ENCODE results near the gene KIF1A.
"Not testable (repeated sequence)": the region's sequence is repeated elsewhere in the genome, so short reads cannot be mapped to it uniquely, and the experiment has no call there.

Gene KIF1A

GRCh38 chr2:240716130-240716798 lies 103.8 kb downstream of the KIF1A start:
- DNase-seq: no peak

- no peak for DNase-seq
These were observed 105.0 kb downstream of the KIF1A start for GRCh38 chr2:240714747-240715725.

- no peak for DNase-seq
These were observed 105.9 kb downstream of the KIF1A start for GRCh38 chr2:240713928-240714746.

- no peak for DNase-seq
These were observed 106.7 kb downstream of the KIF1A start for GRCh38 chr2:240713071-240713927.

- no peak for DNase-seq
These were observed 107.9 kb downstream of the KIF1A start for GRCh38 chr2:240712121-240712520.

- no peak for DNase-seq
These were observed 108.3 kb downstream of the KIF1A start for GRCh38 chr2:240711701-240712100.

GRCh38 chr2:240711296-240711695 lies 108.7 kb downstream of the KIF1A start:
- DNase-seq: no peak

GRCh38 chr2:240708457-240708856 lies 111.6 kb downstream of the KIF1A start:
- no peak for DNase-seq

GRCh38 chr2:240707821-240708220 lies 112.2 kb downstream of the KIF1A start:
- DNase-seq: no peak

GRCh38 chr2:240707043-240707756 lies 112.8 kb downstream of the KIF1A start:
- DNase-seq: no peak

- no peak for DNase-seq
These were observed 114.7 kb downstream of the KIF1A start for GRCh38 chr2:240705204-240705791.

GRCh38 chr2:240704651-240705050 lies 115.4 kb downstream of the KIF1A start:
- DNase-seq: no peak

GRCh38 chr2:240703417-240704341 lies 116.3 kb downstream of the KIF1A start:
- no peak for DNase-seq

- no peak for DNase-seq
These were observed 117.4 kb downstream of the KIF1A start for GRCh38 chr2:240702640-240703011.

GRCh38 chr2:240701736-240702639 lies 118.0 kb downstream of the KIF1A start:
- no peak for DNase-seq

- DNase-seq: no peak
These were observed 118.8 kb downstream of the KIF1A start for GRCh38 chr2:240701091-240701735.

GRCh38 chr2:240700616-240701015 lies 119.4 kb downstream of the KIF1A start:
- not testable (repeated sequence) for DNase-seq

- not testable (repeated sequence) for DNase-seq
These were observed 120.2 kb downstream of the KIF1A start for GRCh38 chr2:240699835-240700234.

All from NCI-H526 treated with DMSO at 0.1 percent for 48 hours (cell line).